Mucosa of stomach (tissue), 1 donor: Measurements from ENCODE around the gene LTA4H.
A peak's percentile ranks its signal among the peaks of the same experiment; 100 is the strongest.

Experiments used
- H3K27me3 ChIP-seq: one replicate; pipeline ENCODE4 v1.7.0; 2013; ENCODE audit warnings: mild to moderate bottlenecking, low read length; ENCODE audit not compliant: control insufficient read depth, insufficient read depth
- H3K36me3 ChIP-seq: one replicate; pipeline ENCODE4 v1.7.0; 2013; ENCODE audit warnings: low read length; ENCODE audit not compliant: control insufficient read depth, insufficient read depth
- H3K4me1 ChIP-seq: one replicate; pipeline ENCODE4 v1.7.0; 2013; ENCODE audit warnings: mild to moderate bottlenecking, low read length; ENCODE audit not compliant: control insufficient read depth, insufficient read depth
- H3K4me3 ChIP-seq: one replicate; pipeline ENCODE4 v1.7.0; 2013; ENCODE audit warnings: low read length
- H3K9ac ChIP-seq: one replicate; pipeline ENCODE4 v1.7.0; 2013; ENCODE audit warnings: mild to moderate bottlenecking, low read length, moderate library complexity
- H3K9me3 ChIP-seq: one replicate; pipeline ENCODE4 v1.7.0; 2013; ENCODE audit warnings: mild to moderate bottlenecking, low read length, moderate library complexity; ENCODE audit not compliant: control insufficient read depth
- donor health status: Pancreatic carcinoma.

LTA4H gene

DNA sequence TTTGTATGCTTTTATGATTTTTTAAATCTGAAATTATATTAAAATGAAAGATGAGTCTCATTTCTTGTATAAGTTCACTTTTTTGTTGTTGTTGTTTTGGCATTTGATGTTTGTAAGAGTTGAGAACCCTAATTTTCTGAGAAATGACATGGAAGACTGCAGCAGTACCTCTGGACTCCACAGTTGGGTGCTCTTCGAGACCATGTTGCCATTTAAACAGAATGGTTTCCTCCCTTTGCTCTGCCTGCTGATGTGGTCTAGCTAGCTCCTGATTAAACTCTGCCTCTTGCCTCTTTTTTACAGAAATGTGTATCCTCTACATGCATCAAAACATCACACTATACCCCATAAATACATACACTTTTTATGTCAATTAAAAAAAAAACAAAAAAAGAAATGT, 5.8 kb upstream of the LTA4H start:
- Histone ChIP-seq H3K9me3 (no peaks in the 10 kb centered on the region), H3K36me3 (no peaks in the 10 kb centered on the region), H3K4me1 (peaks cover 5% of the 10 kb centered on the region), H3K27me3 (no peaks in the 10 kb centered on the region), H3K4me3 (no peak overlapping the region), H3K9ac (no peak overlapping the region)

DNA sequence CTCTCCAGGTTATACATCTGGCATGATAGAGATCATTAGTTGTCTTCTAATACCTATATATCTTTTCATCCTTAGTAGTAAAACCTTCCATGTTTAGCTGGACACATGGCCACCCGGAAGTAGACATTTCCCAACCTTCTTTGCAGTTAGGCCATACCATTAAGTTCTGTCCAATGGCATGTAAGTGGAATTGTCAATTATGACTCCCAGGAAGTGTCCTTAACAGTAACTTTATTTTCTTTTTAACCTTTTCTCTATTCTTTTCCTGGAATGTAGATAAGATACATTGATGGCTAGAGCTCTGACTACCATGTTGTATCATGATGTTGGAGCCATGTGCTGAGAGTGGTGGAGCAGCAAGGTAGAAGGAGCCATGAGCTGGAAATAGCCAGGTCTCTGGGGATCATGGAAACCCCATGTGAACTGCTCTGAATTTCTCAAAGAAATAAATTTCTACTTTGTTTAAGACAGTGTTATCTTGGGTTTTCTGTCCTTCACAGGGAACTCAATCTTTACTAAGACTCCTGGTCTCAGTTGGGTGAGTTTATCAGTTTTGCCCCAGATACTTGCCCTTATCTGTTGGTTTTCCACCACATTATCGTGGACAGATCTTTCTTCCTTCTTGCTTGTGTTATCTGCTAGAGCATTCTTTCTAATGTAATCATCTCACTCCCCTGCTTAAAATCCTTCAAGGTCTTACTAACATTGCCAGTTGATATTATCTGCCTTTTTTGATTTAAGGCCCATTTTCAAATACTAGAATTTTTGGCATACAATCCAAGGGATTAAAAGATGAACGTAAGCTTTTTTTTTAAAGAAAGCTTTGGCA, 5.1 kb upstream of the LTA4H start:
- H3K27me3 ChIP-seq = no peaks in the 10 kb centered on the region
- H3K9ac ChIP-seq = no peak overlapping the region
- H3K9me3 ChIP-seq = no peaks in the 10 kb centered on the region
- no peaks in the 10 kb centered on the region for H3K4me1 ChIP-seq
- no peak overlapping the region for H3K4me3 ChIP-seq
- H3K36me3 ChIP-seq = no peaks in the 10 kb centered on the region

DNA sequence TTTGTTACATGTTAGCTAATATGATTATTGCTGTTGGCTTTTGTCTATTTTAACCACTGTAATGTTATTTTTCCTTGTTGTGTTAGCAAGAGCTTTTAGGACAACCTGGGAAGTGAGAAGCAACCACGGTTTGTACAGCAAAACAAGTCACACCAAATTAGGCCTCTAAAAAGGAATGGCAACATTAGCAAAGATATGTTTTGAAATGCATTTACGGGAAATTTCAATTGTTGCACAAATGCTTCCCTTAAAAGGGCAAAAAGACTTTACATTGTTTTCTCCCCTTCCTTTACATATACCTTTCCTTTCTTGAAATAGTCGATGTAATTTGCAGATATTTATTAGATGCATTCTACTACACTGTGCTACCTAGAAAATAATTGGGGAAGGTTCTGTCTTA, 4.1 kb upstream of the LTA4H start:
- Histone ChIP-seq H3K9me3 (no peaks in the 10 kb centered on the region), H3K4me1 (no peaks in the 10 kb centered on the region)

DNA sequence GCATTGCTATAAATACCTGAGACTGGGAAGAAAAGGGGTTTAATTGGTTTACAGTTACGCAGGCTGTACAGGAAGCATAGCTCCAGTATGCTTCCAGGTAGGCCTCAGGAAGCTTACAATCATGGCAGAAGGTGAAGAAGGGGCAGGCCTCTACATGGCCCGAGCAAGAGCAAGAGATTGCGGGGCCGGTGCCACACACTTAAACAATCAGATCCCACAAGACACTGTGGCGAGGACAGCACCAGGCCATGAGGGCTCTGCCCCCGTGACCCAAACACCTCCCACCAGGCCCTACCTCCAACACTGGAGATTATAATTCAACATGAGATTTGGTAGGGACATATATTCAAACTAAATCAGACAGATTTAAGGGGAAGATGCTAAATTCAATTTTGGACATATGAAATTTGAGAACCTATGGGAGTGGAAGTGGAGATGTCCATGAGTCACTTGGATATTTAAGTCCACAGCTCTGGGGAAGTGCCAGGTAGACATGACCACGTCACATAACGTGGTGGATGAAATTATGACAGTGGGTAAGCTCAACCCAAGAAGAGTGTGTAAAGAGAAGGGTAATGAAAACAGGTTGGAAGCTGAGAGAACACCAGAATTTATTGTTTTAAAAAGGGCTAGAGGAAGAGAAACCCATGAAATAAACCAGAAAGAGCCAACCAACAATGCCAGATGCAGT, 1.5 kb upstream of the LTA4H start:
- Histone ChIP-seq H3K9ac (no peak overlapping the region), H3K4me3 (no peak overlapping the region), H3K9me3 (no peaks in the 10 kb centered on the region), H3K27me3 (no peaks in the 10 kb centered on the region), H3K36me3 (no peaks in the 10 kb centered on the region), H3K4me1 (no peaks in the 10 kb centered on the region)

More for the DNA sequence above, 4.1 kb upstream of the LTA4H start:
- H3K27me3 ChIP-seq = no peaks in the 10 kb centered on the region
- no peak overlapping the region for H3K4me3 ChIP-seq
- no peak overlapping the region for H3K9ac ChIP-seq
- H3K36me3 ChIP-seq = no peaks in the 10 kb centered on the region

DNA sequence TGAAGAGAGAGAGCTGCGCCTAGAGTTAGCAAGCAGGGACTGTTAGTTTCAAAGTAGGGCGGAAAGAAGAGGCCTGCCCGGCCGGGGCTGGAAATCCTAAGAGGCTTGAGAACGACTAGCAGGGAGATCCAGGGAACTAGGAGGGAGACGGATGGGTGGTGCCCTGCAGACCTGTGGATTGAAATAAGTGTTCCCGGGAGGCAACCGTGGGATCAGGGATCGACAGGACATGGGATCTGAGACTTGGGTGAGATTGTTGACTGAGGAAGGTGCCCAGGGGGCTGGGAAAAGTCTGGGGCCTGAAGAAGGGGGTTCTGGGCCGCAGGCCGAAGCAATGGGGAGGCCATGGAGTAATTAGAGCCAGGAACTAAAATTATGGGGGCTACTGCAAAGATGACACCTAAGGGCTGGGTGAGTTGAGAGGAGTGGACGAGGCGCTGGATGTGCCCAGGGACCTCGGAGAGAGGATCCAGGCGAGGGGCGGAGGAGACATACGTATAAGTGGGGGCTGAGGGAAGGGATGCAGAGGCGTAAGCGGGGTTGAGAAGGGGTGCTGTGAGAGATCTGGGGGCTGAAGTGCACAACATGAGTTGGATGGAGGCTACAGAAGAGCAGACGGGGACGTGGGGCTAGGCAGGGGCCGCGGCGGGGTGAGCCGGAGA, 635 bp downstream of the LTA4H start:
- H3K27me3 ChIP-seq = no peaks in the 10 kb centered on the region
- H3K9me3 ChIP-seq = no peaks in the 10 kb centered on the region
- H3K9ac ChIP-seq = peak overlapping the region; percentile 87
- no peaks in the 10 kb centered on the region for H3K36me3 ChIP-seq
- H3K4me1 ChIP-seq = no peaks in the 10 kb centered on the region
- H3K4me3 ChIP-seq = peak overlapping the region; percentile 97

DNA sequence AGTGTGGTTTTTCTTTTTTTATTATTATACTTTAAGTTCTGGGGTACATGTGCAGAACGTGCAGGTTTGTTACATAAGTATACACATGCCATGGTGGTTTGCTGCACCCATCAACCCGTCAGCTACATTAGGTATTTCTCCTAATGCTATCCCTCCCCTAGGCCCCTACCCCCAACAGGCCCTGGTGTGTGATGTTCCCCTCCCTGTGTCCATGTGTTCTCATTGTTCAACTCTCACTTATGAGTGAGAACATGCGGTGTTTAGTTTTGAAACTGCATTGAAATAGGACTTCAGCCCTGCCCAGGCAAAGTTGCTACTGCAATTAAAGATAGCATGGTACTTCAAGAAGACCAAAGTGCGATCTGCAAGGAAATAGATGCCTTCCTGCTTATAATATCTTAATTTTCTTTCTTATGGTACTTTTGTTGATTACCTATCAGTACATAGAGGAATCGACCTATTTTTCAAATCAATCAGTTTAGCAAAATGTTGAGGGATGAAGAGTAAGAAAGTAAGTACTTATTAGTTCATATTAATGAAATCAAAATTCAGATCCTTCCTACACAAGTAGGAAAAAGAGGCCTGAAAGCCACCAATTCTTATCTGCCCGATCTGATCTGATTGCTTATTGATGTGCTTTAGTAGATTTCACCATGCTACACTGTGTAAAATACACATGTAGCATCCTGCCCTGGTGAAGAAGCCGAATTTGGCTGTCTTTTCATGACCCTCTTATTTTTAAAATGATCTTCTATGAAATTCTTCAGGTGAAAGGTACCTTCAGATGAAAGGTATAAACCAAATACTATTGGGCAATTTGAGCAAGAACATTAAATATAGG, 1.6 kb downstream of the LTA4H start:
- H3K9ac ChIP-seq = no peak overlapping the region
- no peak overlapping the region for H3K4me3 ChIP-seq
- no peaks in the 10 kb centered on the region for H3K4me1 ChIP-seq
- no peaks in the 10 kb centered on the region for H3K36me3 ChIP-seq
- no peaks in the 10 kb centered on the region for H3K9me3 ChIP-seq
- no peaks in the 10 kb centered on the region for H3K27me3 ChIP-seq

DNA sequence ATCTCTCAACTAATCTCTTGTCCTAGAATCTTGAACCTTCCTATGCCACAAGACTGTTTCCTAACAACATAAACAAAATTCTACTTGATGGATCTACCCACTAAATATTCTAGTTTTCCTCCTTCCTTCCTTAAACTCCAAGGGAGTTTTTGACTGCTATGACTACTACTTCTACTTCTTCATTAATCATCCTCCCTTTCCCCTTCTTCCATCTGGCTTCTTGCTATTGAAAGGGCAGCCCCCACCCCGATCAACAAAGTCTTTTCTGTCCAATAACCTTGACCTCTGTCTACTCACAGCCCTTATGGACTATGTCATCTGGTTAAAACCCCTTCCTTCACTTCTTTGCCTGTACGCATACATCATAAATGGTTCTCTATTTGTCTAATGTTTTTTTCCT, 5.6 kb downstream of the LTA4H start:
- Histone ChIP-seq H3K9me3 (no peaks in the 10 kb centered on the region), H3K27me3 (no peaks in the 10 kb centered on the region), H3K4me1 (no peaks in the 10 kb centered on the region), H3K9ac (no peak overlapping the region), H3K36me3 (no peaks in the 10 kb centered on the region), H3K4me3 (no peak overlapping the region)

DNA sequence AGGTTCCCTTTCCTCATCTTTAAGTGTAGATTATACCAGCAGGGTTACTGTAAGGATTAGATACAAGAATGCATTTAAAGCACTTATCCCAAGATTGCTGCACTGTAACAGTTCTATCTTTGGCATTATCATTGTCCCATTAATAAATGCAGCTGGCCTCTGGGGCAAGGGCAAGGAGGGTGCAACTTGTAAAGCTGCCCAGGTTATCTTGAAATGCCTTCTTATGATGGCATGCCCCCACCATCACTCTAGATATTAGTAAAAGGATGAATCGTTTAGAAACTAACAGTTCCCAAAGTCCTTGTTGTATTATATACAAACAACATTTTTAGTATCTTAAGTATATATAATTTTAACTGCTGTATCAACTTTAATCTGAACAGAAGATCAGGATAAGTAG, 6.8 kb downstream of the LTA4H start:
- no peak overlapping the region for H3K4me3 ChIP-seq
- no peak overlapping the region for H3K9ac ChIP-seq
- no peaks in the 10 kb centered on the region for H3K4me1 ChIP-seq
- H3K36me3 ChIP-seq = no peaks in the 10 kb centered on the region
- H3K9me3 ChIP-seq = no peaks in the 10 kb centered on the region
- no peaks in the 10 kb centered on the region for H3K27me3 ChIP-seq

DNA sequence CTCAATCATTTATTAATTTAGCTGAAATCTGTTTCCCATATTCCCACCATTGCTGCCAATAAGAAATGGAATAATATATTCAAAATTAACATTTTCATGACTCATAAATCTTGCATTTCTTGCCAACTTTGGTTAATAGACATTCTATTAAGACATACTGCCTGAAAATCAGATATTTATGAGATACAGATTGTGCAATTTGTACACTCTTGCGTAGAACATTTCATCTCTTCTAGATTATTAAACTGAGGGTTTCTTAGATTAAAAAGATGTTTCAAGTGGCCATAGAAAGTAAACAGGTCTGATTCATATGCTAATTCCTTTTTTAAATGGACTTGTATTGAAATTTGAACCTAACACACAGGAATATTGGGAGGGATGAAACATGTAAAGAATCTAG, 9.1 kb downstream of the LTA4H start:
- H3K4me1 ChIP-seq = no peaks in the 10 kb centered on the region
- H3K9me3 ChIP-seq = no peaks in the 10 kb centered on the region
- H3K9ac ChIP-seq = no peak overlapping the region
- H3K36me3 ChIP-seq = no peaks in the 10 kb centered on the region
- H3K4me3 ChIP-seq = no peak overlapping the region
- no peaks in the 10 kb centered on the region for H3K27me3 ChIP-seq

DNA sequence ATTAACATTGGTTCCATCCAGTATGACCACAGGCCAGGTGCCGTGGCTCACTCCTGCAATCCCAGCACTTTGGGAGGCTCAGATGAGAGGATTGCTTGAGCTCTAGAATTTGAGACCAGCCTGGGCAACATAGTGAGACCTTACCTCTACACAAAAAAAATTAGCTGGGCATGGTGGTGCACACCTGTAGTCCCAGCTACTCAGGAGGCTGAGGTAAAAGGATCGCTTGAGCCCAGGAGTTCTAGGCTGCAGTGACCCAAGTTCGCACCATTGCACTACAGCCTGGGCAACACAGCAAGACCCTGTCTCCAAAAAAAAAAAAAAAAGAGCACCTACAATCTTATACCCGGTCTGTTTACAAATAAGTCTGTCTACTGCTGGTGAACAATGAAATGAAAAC, 9.9 kb downstream of the LTA4H start:
- Histone ChIP-seq H3K9ac (no peak overlapping the region), H3K27me3 (no peaks in the 10 kb centered on the region), H3K4me3 (no peak overlapping the region), H3K9me3 (no peaks in the 10 kb centered on the region), H3K36me3 (no peaks in the 10 kb centered on the region), H3K4me1 (no peaks in the 10 kb centered on the region)

DNA sequence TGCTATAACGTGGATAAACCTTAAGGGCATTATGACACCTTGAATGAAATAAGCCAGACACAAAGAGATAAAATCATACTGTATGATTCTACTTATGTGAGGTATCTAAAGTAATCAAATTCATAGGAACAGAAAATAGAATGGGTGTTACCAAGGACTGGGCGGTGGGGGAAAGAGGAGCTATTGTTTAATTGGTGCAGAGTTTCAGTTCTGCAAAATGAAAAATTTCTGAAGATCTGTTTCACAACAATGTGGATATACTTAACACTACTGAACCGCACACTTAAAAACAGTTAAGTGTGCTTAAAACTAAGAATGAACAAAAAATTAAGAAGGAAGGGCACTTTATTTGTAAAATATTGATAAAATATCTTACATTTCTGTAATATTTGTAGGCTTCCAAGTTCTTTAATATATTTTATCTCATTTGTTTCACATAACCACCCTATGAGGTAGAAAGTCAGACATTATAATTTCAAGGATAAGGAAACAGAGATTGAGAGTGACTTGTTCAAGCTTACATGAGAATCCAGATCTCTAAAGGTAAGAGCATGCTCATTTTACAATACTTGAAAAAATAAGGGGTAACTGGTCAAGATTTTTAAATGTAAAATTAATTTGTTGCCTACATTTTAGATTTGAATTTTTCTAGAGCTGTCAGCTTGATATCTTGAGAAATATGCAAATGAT, 14.9 kb downstream of the LTA4H start:
- no peak overlapping the region for H3K4me3 ChIP-seq
- no peaks in the 10 kb centered on the region for H3K9me3 ChIP-seq
- no peaks in the 10 kb centered on the region for H3K27me3 ChIP-seq
- H3K4me1 ChIP-seq = no peaks in the 10 kb centered on the region
- H3K36me3 ChIP-seq = no peaks in the 10 kb centered on the region
- H3K9ac ChIP-seq = no peak overlapping the region
